ENCODE measurements around the gene ERG.

ERG gene

DNA sequence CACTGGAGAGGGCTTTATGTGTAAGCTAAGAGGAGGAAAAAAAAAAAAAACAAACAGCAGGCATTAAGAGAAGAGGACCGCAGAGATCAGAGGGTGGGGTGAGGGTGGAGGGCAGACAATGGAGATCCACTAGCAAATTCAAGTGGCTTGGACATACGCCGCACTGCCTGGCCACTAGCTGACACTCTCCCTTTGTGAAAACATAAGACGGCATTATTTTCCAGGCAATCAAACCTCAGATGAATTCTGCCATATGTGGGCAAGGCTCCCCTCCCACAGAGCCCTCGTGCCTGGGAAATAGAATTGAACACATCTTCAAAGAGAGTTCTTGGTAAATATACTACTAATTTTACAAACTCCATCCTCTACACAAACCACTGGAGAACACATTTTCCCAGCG is 53.6 kb downstream of the ERG start:
- Mint-ChIP-seq H3K36me3 (ENCODE audit: low read depth) (no peaks in the 10 kb centered on the region), H3K27me3 (ENCODE audit: low read depth) (no peaks in the 10 kb centered on the region), H3K4me1 (ENCODE audit: low read depth) (no peaks in the 10 kb centered on the region), H3K4me3 (no peak overlapping the region), H3K27ac (no peak overlapping the region), H3K9me3 (no peaks in the 10 kb centered on the region)

DNA sequence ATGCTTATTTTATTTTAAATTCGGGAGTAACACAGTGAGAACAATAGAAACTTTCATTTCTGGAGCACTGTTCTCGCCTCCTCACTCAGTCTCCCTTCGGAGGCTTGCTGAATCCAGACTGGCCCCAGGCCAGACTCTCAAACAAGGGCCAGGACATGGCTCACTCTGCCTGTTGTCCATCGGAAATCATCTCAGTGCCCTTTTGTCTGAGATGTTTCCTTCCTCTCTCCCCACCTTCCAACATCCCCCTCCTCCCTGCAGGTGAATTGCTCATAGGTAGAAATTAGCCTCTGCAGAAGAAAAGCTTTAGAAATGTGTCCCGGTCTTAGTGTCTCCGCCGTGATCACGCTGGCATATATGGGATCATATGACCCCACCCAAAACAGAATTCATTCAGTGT is 55.2 kb downstream of the ERG start:
- Mint-ChIP-seq H3K4me3 (no peak overlapping the region), H3K27ac (no peak overlapping the region), H3K27me3 (ENCODE audit: low read depth) (no peaks in the 10 kb centered on the region), H3K4me1 (ENCODE audit: low read depth) (no peaks in the 10 kb centered on the region), H3K9me3 (no peaks in the 10 kb centered on the region), H3K36me3 (ENCODE audit: low read depth) (no peaks in the 10 kb centered on the region)

DNA sequence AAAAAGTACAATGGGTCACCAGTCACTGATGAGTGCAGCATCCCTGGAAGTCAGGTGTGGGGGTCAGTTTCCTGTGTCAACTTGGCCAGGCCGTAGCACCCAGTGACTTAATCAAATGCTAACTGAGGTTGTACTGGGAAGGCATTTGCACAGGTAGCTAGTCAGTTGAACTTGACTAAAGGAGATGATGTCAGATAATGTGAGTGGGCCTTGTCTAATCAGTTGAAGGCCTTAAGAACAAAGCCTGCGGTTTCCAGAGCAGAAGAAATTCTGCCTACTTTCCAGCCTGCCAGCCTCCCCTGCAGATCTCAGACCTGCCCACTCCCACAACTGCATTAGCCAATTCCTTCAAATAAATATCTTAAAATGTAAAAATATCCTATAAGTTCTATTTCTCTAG is 57.1 kb downstream of the ERG start:
- Mint-ChIP-seq H3K4me3 (no peak overlapping the region), H3K36me3 (ENCODE audit: low read depth) (no peaks in the 10 kb centered on the region), H3K4me1 (ENCODE audit: low read depth) (no peaks in the 10 kb centered on the region), H3K27me3 (ENCODE audit: low read depth) (no peaks in the 10 kb centered on the region), H3K9me3 (no peaks in the 10 kb centered on the region), H3K27ac (no peak overlapping the region)

DNA sequence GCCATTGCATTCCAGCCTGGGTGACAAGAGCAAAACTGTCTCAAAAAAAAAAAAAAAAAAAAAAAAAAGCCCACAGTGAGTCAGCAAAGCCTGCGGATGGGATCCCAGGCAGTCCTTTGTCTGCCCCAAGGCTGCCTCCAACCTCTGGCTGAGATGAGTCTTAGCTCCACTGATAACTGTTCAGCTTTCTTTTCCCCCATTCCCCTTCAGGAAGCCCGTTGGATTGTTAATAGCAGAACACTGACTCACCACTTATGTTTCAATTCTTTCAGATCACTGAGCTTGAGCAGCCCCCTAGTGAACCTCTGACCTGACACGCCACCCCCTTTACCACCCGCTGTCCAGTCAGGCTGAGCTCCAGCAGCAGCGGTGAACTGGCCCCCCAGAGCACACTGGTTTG is 57.5 kb downstream of the ERG start:
- no peak overlapping the region for H3K27ac Mint-ChIP-seq
- no peaks in the 10 kb centered on the region for H3K36me3 Mint-ChIP-seq (ENCODE audit: low read depth)
- H3K4me3 Mint-ChIP-seq: no peak overlapping the region
- H3K27me3 Mint-ChIP-seq (ENCODE audit: low read depth): no peaks in the 10 kb centered on the region
- no peaks in the 10 kb centered on the region for H3K9me3 Mint-ChIP-seq
- no peaks in the 10 kb centered on the region for H3K4me1 Mint-ChIP-seq (ENCODE audit: low read depth)

DNA sequence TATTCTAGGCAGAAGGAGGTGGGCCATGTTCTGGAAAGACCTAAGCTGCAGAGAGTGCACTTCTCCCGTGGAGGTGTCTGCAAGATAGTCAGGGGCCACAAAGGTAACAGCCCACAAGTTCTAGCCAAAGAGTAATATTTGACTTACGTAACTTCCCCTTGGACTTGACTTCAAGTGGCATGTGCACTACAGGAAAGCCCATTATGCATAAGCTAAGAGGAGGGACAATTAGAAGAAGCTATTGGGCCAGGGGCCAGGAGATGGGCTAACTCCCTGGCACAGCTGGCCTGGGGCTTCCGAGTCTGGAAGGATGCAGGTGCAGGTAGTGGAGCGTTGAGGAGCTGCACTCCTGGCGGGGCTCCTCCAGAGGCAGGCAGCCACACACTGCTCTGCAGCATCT is 58.3 kb downstream of the ERG start:
- Mint-ChIP-seq H3K4me3 (no peak overlapping the region), H3K27ac (no peak overlapping the region), H3K4me1 (ENCODE audit: low read depth) (no peaks in the 10 kb centered on the region), H3K9me3 (no peaks in the 10 kb centered on the region), H3K36me3 (ENCODE audit: low read depth) (no peaks in the 10 kb centered on the region), H3K27me3 (ENCODE audit: low read depth) (no peaks in the 10 kb centered on the region)

DNA sequence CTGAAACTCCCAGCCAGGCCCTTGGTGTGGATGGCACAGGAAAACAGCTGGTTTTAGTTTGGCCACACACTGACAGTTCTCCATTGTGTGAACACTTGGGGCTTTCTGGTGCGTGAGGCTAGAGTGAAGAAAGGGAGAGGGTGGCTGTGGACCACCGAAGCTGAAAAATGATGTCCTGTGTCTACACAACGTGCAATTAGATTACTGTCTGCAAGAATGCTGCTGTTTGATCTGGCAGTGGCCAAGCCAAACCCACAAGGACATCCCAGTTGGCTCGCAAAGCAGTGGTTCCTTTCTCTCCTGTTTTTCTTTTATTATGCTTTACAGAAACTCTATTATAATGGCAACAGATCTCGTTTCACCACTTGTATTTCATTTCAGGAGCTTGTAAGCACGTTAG is 58.9 kb downstream of the ERG start:
- H3K4me3 Mint-ChIP-seq: no peak overlapping the region
- H3K27ac Mint-ChIP-seq: no peak overlapping the region
- H3K27me3 Mint-ChIP-seq (ENCODE audit: low read depth): no peaks in the 10 kb centered on the region
- no peaks in the 10 kb centered on the region for H3K9me3 Mint-ChIP-seq
- H3K36me3 Mint-ChIP-seq (ENCODE audit: low read depth): no peaks in the 10 kb centered on the region
- H3K4me1 Mint-ChIP-seq (ENCODE audit: low read depth): no peaks in the 10 kb centered on the region

DNA sequence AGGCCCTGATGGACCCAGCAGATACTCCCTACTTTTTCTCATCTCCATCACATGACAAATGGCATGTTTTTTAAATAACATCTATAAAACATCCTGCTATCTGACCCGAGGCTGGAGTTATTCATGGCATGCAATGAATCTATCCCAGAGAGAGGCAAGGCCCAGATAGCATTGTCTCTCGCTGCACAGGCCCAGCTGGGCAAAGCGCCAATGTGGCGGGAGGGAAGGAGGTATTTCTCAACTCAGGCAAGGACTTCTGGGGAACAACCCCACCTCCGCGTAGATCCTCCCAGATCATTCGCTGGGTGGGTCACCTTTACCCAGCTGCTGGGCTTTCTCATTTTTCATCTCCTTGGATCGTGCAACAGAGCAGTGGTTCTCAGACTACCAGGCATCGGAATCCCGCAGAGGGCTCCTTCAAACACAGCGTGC is 59.8 kb downstream of the ERG start:
- Mint-ChIP-seq H3K4me1 (ENCODE audit: low read depth) (no peaks in the 10 kb centered on the region), H3K27me3 (ENCODE audit: low read depth) (no peaks in the 10 kb centered on the region), H3K9me3 (no peaks in the 10 kb centered on the region), H3K27ac (no peak overlapping the region), H3K36me3 (ENCODE audit: low read depth) (no peaks in the 10 kb centered on the region), H3K4me3 (no peak overlapping the region)

DNA sequence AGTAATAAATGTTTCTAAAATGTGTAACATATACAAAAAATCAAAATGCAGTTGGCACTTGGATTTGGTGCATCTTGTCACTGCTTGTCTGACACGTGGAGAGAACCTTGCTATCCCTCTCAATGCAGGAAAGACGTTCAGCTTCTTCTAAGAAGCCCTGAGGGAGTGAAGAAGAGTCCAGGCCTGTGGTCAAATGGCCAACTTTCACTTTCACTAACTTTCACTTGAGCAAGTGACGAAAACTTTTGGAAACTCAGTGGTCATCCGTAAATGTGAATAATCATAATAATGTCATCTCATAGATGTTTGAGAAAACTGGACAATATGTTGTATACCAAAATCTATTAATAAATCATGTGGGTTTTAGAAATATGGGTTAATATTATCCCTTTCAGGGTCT is 61.9 kb downstream of the ERG start:
- no peak overlapping the region for H3K4me3 Mint-ChIP-seq
- no peaks in the 10 kb centered on the region for H3K9me3 Mint-ChIP-seq
- H3K27me3 Mint-ChIP-seq (ENCODE audit: low read depth): no peaks in the 10 kb centered on the region
- H3K36me3 Mint-ChIP-seq (ENCODE audit: low read depth): no peaks in the 10 kb centered on the region
- H3K4me1 Mint-ChIP-seq (ENCODE audit: low read depth): no peaks in the 10 kb centered on the region
- no peak overlapping the region for H3K27ac Mint-ChIP-seq

DNA sequence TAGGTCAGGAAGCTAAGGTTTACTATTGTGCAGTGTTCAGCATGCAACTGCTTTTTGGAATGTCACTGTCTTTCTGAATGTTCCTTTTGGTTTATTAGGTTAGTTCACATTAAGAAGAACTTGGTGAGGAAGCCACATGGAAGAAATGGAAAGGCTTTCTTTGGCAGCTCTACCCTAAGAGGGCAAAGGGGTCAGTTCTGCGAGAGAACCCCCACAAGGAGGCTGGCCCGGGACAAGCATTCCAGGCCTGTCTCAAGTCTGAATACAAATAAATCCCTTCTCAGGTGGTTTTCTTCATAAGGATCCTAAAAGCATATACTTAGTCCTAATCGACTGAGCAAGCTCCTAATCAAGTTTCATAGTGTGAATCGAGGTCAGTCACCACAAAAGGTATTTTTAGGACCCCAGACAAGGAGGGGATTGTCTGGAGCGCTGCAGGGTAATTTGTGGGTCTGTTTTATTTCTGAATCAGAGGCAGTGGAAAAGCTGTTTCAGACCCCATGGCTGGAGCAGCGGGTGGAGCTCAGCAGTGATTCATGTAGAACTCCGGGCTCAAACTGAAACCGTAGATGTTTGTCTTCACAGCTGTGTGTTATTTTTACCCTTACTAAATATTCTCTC is 63.3 kb downstream of the ERG start:
- no peak overlapping the region for H3K27ac Mint-ChIP-seq
- H3K9me3 Mint-ChIP-seq: peaks cover 4% of the 10 kb centered on the region
- H3K27me3 Mint-ChIP-seq (ENCODE audit: low read depth): no peaks in the 10 kb centered on the region
- H3K4me3 Mint-ChIP-seq: no peak overlapping the region
- no peaks in the 10 kb centered on the region for H3K36me3 Mint-ChIP-seq (ENCODE audit: low read depth)
- H3K4me1 Mint-ChIP-seq (ENCODE audit: low read depth): no peaks in the 10 kb centered on the region

DNA sequence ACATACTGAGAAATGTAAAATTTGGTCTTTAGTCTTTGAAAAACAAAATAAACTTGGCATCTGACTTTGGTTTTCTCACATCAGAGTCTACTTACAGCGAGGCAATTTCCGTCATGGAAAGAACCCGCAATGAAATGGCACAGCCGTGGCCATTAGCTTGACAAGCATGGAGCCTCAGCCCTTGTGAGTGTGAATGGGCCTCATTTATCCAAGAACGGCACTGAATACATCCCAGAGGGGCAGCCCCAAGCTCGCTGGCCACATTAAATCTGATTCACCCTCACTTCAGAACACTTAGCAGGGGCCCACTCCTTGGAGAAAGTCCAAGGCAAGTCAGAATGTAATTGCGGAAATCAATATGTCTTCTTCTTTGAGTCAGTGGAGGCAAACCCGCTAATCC is 64.8 kb downstream of the ERG start:
- Mint-ChIP-seq H3K27ac (no peak overlapping the region), H3K9me3 (peaks cover 4% of the 10 kb centered on the region), H3K27me3 (ENCODE audit: low read depth) (no peaks in the 10 kb centered on the region), H3K4me3 (no peak overlapping the region), H3K36me3 (ENCODE audit: low read depth) (no peaks in the 10 kb centered on the region), H3K4me1 (ENCODE audit: low read depth) (no peaks in the 10 kb centered on the region)

DNA sequence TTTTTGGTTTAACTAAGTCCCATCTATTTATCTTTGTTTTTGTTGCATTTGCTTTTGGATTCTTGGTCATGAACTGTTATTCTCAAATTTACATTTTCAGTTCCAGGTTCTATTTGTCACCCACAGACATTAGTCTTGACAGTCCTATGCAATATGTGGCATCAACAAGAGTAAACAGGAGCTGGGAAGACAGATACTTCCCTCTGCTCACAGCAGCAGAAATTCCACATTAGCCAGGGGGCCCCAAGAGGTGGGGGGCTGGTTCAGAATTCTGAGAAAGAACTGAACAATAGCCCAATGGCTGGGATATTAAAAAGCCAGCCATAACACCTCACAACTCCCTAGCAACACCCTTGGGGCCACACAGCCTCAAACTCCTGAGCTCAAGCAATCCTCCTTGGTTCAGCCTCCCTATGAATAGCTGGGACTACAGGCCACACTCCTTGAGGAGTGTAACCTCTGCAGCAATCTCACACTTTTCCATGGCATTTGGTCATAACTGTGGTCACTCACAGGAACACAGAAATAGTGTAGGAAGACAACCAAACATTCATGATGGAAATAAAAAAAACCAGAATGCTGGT is 67.8 kb downstream of the ERG start:
- Mint-ChIP-seq H3K27me3 (ENCODE audit: low read depth) (no peaks in the 10 kb centered on the region), H3K9me3 (peaks cover 4% of the 10 kb centered on the region), H3K36me3 (ENCODE audit: low read depth) (no peaks in the 10 kb centered on the region), H3K4me3 (no peak overlapping the region), H3K4me1 (ENCODE audit: low read depth) (no peaks in the 10 kb centered on the region), H3K27ac (no peak overlapping the region)

DNA sequence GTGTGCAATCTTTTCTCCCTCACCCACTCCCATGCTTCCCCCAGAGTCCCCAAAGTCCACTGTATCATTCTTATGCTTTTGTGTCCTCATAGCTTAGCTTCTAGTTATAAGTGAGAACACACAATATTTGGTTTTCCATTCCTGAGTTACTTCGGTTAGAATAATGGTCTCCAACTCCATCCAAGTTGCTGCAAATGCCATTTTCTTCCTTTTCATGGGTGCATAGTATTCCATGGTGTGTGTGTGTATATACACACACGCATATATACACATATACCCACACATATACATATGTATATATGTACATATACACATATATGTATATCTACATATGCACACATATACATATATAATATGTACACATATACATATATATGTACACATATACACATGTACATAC is 69.3 kb downstream of the ERG start:
- no peaks in the 10 kb centered on the region for H3K36me3 Mint-ChIP-seq (ENCODE audit: low read depth)
- peaks cover 4% of the 10 kb centered on the region for H3K9me3 Mint-ChIP-seq
- H3K27ac Mint-ChIP-seq: no peak overlapping the region
- no peaks in the 10 kb centered on the region for H3K4me1 Mint-ChIP-seq (ENCODE audit: low read depth)
- no peaks in the 10 kb centered on the region for H3K27me3 Mint-ChIP-seq (ENCODE audit: low read depth)
- H3K4me3 Mint-ChIP-seq: no peak overlapping the region

DNA sequence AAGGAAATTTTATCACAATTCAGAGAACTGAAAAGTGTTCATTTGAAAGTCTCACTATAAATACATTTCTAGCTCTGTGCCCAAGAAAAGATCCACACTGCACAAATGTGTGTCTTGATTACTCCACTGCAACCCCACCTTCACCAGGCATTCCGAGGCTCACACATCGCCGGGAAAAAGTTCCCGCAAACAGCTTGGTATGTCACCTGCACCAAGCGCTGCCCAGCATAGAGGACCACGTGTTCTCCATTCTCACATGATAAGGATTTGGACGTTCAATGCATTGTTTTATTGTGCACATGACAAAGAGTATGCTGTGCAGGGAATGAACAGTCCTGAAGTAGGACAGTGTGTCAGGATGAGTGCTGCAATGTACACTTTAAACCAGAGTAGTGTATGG is 70.1 kb downstream of the ERG start:
- no peaks in the 10 kb centered on the region for H3K27me3 Mint-ChIP-seq (ENCODE audit: low read depth)
- H3K4me1 Mint-ChIP-seq (ENCODE audit: low read depth): no peaks in the 10 kb centered on the region
- H3K9me3 Mint-ChIP-seq: peaks cover 4% of the 10 kb centered on the region
- no peak overlapping the region for H3K4me3 Mint-ChIP-seq
- no peaks in the 10 kb centered on the region for H3K36me3 Mint-ChIP-seq (ENCODE audit: low read depth)
- H3K27ac Mint-ChIP-seq: no peak overlapping the region

DNA sequence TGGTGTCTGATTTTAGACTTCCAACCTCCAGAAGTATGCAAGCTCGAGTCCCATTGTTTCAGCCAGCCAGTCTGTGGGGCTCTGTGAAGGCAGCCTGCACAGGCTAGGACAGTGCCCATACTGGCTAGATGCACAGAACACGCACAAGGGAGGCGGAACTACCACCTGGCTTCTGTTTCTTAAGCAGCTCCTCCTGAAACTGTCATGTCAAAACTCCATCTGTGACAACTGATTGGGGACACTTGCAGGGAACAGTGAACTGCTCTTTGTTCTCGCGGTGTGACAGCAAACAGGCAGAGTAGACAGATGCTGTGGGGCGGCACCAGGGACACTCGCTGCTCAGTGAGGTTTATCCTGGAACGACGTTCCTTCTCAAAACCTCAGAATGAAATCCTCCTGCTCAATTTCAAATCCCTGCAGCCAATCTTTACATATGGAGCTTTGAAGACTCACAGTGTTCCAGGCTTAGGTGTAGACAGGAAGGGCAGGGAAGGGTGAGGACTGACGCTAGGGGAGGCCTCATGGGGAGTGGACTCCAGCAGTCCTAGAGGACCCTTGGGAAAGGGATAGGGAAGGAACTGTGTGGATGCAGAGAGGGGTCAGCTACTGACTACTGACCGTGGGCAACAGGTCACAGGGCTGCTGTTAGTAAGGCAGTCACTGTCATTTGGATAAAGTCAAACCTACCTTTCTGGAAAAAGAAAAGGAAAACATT is 73.8 kb downstream of the ERG start:
- Mint-ChIP-seq H3K27me3 (ENCODE audit: low read depth) (no peaks in the 10 kb centered on the region), H3K4me1 (ENCODE audit: low read depth) (no peaks in the 10 kb centered on the region), H3K36me3 (ENCODE audit: low read depth) (no peaks in the 10 kb centered on the region), H3K4me3 (no peak overlapping the region), H3K27ac (no peak overlapping the region), H3K9me3 (no peaks in the 10 kb centered on the region)

DNA sequence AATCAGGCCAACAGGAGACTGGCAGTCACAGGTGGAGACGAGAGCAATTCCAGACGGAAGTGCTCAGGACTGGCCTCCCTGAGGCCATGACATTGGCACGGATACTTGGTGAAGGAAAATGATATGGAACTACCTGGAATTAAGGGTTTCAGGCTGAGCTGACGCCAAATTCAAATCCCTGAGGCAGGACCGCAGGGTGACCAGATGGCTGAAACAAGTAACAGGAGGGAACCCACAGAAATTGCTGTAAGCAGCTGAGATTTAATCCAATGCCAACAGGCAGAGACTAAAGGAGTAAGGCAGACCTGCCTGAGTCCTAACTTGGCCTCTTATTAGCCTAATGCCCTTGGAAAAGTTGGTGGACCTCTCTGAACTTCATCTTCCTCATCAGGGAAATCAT is 76.2 kb downstream of the ERG start:
- Mint-ChIP-seq H3K27me3 (ENCODE audit: low read depth) (peaks cover 4% of the 10 kb centered on the region), H3K4me3 (no peak overlapping the region), H3K4me1 (ENCODE audit: low read depth) (no peaks in the 10 kb centered on the region), H3K36me3 (ENCODE audit: low read depth) (no peaks in the 10 kb centered on the region), H3K9me3 (no peaks in the 10 kb centered on the region), H3K27ac (no peak overlapping the region)

All from T-helper 1 cell treated with Interleukin-12 subunit alpha and Interleukin-12 subunit beta and Interleukin-4 antibody, amounts not matched to agents 30 μg/mL and 1 μg/mL, for 36 hours (primary cell).